HG02870 (cell line): ENCODE results near the gene LONRF2.

ENCODE experiments used
- ATAC-seq: cut with Tn5 transposase; IDR thresholded peaks from one replicate; pipeline ENCODE4 v1.9.1; 2021; ENCODE audit warnings: mild to moderate bottlenecking, moderate library complexity; ENCODE audit not compliant: unreplicated experiment

The LONRF2 gene

DNA sequence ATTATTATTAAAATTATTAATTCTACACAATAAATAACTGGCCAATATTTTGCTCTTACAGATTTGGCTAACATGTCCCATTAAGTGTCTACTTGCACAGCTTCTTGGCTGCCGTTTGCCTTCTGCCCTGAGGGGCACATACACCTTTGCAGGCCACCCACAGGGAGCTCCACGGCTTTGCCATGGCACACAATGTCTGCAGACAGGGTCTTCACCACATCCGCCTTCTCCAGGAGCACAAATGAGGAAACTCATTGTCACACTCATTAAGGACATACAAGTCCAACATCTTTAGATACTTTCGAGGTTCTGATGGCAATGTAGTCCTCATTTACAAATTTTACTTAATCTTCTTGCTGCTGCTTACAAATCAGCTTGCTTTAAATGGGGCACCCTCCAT lies 45.6 kb downstream of the LONRF2 start:
- ATAC-seq, result no peak

DNA sequence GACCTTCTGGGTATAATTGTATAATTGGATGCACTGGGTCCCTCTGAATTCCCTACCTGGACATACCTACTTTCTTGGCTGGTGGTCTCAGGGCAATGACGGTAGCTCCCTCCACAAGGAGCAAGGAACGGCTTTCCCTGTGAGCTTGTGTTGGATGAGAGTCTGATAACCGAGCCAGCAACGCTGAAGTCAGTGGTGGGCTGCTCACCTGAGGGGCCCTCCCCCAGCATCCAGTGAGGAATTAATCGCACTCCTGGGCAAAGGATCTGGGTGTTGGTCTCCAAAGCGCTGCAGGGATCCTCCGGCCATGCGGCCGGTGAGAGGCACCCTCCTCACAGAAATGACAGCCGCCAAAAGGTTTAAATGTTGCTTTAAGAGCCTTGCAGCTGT lies 47.1 kb downstream of the LONRF2 start:
- ATAC-seq, result no peak

DNA sequence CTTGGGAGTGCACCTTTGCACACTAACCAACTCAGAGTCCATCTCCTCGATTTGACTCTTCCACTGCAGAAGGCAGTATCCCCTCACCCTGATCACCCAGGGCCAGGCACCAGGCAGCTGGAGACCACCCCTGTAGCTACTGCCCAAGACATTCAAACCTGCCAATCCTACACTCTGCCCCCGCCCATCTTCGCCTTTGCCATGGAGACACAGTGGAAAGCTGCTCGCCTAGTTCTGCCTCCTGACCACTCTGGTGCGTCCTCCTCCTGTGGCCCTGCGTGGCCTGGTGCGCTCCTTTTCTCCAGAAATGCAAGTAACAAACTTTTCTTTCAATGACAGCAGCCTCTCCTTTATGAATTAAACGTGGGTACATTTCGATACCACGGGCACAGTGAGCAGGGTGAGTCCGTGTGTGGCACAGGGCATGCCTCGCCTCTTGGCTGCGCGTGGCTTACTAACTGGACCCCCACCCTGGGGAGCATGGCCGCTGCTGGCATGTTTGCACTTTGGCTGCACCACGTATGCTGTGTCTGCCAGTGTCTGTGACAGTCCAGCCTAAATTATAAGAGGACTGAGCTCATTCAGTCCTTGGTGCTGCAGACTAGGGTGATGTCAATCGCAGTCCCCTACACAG lies 47.6 kb downstream of the LONRF2 start:
- ATAC-seq, result no peak

DNA sequence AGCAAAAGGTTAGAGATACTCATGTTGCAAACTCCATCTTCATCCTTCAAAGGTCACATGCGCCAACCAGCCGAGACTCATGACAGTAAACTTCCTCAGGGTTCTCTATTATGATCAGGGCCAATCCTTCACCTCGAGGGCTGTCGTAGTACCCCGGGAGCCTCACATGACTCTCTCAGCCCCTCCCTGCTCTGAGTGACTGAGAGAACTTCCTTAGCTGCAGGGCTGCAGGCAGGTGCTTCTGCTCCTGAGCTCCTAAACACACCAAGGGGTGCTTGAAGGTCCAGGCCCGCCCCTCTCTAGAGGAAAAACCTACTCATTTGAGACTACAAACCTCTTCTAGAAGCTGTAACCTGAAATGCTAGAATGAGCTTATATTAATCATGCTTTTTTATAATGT lies 48.2 kb downstream of the LONRF2 start:
- no peak for ATAC-seq

DNA sequence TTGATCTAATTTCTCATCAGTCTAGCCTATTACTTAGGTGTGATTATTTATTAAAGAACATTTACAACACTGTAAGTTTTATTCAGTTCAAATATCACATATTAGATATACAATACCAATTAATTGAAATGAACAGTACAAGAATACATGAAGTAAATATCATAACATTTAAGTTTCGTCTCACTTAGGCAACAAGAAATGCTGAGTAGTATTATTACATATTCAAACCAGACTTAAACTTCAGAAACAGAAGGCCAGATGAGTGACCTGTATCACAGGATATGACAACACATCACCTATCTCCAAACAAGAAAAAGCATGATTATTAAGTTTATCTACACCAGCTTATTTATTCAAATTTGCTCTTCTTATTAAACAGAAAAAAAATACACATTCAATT lies 48.9 kb downstream of the LONRF2 start:
- no peak for ATAC-seq

DNA sequence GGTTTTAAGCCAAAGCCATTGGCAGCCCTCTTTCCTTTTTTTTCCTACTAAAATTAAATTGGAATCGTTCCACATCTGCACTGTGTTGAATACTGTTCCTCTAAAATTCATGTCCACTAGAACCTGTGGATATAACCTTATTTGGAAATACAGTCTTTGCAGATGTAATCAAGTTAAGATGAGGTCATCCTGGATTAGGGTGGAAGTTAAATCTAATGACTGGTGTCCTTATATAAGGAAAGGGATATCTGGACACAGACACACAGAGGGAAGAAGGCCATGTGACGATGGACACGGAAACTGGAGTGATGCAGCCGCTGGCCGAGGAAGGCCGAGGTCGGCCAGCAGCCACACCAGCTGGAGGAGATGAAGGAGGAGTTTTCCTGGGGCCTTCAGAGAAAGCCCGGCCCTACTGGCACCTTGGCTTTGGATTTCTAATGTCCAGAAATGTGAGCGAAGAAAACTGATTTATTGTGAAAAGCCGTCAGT lies 49.4 kb downstream of the LONRF2 start:
- no peak for ATAC-seq

DNA sequence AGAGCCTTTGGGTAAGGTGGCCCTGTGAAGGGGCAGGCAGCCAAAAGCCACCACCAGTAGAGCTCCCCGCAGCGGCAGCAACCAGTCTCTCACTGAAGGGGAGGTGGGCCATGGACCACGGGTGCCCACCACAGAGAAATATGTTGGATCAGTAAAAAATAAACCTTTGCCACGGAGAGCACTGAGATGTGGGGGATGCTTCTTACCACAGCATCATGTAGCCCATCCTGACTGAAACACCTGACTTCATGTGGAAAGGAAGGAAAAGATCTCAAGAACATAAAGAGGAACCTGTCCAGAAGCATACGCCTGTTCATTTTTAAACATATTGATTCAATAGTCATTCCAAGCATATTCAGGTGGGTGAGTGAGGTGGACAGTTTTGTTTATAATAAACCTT lies 51.1 kb downstream of the LONRF2 start:
- ATAC-seq, result no peak

DNA sequence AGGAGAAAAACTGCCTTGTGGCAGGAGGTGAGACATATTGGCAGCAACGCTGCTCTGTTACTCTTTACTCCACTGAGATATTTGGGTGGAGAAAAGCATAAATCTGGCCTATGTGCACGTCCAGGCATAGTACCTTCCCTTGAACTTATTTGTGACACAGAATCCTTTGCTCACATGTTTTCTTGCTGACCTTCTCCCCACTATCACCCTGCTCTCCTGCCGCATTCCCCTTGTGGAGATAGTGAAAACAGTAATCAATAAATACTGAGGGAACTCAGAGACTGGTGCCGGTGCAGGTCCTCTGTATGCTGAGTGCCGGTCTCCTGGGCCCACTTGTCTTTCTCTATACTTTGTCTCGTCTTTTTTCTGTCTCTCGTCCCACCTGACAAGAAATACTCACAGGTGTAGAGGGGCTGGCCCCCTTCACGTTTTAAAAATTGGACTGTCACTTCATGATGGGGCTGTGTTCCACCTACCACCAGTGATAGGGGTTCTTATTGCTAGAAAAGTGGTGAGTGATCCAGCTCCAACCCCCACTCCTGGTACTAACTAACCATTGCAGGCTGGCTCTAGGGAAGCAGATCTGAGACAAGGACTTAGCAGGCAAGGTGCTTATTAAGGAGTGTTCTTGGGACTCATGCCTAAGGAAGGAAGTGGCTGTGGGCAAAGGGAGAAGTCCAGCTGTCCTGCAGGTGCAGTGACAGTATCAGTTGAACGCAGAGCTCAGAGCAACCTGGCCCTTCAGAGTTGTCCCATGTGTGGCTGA lies 51.7 kb downstream of the LONRF2 start:
- no peak for ATAC-seq

DNA sequence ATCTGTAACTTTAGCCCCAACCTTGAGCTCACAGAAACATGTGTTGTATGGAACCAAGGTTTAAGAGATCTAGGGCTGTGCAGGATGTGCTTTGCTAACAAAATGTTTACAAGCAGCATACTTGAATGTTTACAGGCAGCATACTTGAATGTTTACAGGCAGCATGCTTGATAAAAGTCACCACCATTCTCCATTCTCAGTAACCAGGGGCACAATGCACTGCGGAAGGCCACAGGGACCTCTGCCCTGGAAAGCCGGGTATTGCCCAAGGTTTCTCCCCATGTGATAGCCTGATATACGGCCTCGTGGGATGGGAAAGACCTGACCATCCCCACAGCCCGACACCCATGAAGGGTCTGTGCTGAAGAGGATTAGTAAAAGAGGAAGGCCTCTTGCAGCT lies 52.4 kb downstream of the LONRF2 start:
- no peak for ATAC-seq

DNA sequence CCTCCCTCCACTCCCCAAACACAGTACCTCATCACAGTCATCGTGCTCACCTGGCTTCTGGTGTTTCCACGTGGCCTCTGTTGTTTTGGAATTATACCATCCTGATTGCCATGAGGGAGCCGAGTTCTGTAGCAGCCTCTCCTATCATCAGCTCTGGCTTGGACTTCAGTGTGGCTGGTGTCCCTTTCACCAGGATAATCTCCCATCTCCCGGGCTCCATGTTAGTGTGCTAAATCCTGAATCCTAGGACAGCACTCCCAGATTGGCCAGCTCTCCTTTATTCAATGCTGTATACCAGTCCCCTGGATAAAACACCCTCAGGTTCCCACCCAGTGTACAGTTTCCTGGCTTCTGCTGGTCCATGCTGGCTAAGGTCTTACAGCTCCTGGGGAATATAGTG lies 53.3 kb downstream of the LONRF2 start:
- ATAC-seq, result no peak

DNA sequence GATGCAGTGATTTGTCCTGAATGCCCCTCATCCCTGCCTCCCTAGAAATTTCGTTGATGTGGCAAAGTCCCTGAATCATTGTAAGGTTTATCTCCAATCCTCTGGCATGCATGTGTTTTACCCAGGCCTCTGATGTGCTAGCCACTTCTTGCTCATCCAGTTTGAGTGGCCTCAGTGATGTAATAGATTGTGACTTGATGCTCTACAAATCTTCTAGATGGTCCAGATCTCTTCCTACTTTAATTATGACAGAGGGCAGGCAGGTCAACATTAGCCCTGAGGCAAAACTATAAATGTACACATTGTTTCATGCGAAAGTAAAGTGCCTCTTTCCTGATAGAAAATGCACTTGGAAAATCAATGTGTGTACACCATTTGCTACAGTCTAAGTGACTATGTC lies 54.5 kb downstream of the LONRF2 start:
- no peak for ATAC-seq

DNA sequence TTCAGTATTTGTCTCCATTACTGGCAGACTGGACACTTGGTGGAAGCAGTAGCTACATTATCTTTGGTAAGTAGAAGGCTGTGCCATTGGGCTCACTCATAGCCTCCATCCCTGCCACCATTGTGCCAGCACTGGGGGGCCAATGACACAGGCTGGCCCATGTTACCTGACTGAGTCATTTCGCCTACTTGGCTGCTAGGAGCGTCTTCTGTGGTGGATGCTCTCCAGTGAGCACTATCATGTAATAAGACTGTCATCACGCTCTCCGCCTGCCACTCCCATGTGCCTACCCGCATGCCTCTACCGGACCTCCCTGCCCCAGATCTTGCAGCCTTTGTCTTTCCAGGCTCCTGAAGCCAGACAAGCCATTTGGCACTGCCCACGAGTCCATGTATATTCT lies 56.2 kb downstream of the LONRF2 start:
- no peak for ATAC-seq

DNA sequence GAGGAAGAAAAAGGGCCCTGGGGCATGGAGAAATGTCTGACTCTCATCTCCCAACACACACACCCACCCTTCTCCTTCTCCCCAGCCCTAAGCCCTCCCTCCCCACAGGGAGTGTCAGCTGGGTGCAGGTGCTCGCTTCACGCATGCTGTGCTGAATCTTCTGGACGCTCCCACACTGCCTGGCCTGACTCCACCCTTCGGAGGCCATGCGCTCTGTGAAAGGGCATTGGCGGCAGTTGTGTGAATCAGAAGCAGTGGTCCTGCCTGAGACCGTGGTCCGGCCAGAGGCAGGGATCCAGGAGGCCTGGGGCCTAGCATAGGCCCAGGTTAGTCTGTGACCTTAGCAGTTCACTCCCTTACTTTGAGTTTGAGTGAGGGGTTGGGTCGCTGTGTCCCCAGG lies 57.1 kb downstream of the LONRF2 start:
- no peak for ATAC-seq

DNA sequence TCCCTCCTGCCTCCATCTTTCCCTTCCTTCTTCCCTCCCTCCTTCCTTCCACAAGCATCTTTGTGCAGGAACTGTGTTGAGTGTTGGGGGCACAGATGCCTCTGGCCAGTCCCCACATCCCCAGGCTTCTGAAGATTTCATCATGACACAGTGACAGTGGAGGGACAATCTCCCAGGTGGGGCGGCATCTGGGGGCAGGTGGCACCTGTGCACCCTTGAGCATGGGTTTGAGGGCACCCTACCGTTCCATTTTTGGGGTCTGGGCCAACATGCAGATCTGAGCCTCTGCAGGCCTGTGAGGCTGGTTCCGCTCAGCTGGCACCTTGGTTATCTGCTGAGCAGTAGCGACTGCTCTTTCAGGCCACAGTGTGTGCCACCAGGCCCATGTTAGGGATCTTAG lies 57.6 kb downstream of the LONRF2 start:
- ATAC-seq, result no peak

DNA sequence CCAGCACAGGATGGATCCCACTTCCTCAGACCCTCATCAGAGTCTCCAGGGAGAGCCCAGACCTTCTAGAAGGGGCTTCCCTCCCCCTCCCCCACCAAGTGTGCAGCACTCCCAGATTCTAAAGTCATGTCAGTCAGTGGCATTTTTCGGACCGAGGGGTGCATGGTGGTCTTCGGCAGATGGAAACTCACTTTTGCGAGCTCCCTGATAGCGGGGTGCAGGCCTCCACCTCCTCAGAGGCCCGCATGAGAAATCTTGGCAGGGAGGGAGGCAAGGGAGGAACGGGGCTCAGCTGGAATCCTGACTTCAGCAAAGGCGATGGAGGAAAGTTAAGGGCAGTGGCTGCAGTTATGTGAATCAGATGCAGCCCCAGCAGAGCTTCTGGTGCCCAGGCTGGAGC lies 58.2 kb downstream of the LONRF2 start:
- ATAC-seq, result no peak

DNA sequence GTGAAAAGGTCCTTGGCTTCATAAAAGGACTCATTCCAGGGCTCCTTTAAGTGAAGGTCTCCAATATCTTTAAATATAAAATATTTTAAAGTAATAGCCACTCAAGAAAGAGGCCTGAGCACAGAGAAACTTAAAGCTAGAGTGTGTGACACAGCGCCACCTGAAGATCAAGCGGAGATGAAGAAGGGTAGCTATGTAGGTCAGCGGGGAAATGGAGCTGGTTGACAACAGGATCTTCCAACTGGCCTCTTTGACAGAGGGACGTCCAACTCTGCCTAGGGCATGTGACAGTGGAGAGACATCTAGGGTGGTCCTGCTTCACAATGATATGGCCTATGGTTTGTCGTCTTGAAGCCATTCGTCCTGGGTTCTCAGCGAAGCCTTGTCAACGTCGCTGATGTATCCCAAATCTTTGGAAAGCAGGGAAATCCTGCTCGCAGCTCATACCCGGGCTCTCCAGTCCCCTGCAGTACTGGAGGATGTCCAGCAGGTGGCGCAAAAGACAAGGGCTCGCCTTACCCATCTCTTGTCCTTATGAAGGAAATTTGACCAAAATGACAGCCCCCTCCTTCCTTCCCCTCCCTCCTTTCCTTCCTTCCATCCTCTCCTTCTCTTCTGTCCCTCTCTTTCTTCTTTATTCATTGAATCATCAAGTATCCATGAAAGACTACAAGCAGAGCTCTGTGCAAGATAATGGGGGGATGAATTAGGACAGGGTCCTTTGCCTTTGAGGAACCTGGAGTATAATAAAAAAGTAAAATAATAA lies 59.6 kb downstream of the LONRF2 start:
- no peak for ATAC-seq

DNA sequence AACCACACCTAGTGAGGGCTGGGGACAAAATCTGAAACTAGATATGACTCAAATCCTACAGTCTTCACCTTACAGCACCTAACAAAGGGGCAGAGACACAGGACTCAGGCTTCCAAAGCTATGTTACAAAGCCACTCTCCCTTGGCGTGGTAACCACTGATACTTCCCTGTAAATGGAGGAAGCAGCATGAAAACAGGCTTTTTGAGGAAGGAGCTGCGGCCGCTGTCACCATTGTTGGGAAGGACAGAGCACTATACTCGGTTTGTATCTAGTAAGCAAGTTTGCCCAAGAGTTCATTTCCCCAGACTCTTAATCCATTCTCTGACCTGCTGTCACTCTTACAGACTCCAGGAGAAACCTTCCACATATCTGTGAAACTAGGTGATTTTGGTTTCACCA lies 60.3 kb downstream of the LONRF2 start:
- ATAC-seq, result no peak

DNA sequence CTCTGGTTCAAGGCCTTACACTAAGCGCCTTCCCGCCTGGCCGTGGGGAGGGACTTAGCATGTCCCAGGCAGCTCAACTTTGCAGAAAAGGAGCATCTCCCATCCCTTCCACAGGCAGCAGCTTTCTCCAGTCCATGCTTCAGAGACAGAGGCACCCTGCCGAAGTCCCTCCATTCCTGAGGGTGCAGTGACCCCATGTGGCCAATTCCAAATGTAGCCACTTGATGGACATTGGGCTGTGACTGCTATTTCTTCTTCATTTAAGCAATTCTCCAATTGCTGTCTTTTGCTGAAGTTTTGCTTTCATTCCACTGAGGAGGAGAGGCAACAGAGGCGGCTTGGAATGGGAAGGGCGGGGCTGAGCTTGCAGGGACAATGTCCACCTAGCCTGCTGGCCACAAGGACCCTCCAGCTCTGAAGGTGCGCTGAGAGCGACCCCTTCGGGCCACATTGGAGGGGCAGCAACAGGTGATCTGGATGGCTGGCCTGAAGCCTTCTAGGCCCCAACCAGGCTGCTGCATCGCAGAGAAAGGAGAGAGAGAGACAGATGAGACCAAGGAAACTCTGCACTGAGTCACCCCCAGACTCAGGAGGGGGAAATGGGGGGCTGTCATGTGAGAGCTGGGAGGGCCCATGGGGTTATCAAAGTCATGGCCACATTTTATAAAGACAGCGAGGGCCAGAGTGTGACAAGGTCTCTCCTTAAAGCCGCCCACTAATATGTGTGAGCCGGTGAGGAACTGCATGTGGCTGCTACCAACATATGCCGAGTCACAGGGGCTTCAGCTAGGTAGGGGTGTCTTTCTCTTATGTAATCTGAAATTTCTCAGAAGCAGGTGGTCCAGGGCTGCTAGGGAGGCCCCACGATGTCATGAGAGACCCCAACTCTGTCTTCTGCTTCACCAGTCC lies 61.3 kb downstream of the LONRF2 start:
- ATAC-seq, result no peak

DNA sequence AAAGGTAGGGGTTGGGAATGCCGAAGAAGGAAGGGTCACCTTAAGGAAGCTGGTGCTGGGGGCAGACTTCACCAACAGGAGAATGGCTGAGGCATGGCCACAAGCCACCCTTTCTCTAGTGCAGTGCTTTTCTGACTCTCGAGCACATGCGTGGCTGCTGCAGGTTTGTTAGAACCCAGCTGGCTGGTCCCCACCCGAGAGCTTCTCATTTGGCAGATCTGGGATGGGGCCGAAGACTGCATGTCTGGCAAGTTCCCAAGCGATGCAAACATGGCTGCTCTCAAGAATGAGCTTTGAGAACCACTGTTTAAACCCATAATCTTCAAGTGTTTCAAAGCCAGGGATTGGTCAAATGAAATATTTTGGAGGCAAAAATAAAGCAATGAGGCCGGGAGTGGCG lies 63.2 kb downstream of the LONRF2 start:
- ATAC-seq, result no peak

DNA sequence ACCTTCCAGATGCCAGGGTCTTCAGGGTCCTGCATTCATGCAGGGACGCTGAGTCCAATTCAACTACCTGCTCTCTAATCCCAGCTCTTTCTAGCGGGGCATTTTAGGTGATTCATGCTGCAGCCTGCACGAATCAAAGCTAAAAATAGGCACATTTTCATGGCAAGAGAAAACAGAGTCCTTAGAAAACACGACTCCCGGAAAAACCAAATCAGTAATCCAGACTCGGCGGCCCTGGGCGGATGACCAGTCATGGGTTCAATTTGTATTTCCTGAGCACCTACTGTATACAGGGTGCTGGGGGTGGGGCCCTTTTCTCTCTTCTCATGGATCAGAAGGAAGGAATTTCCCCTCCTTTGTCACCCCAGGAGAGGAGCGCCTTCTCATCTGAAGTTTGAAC lies 64.4 kb downstream of the LONRF2 start:
- no peak for ATAC-seq

DNA sequence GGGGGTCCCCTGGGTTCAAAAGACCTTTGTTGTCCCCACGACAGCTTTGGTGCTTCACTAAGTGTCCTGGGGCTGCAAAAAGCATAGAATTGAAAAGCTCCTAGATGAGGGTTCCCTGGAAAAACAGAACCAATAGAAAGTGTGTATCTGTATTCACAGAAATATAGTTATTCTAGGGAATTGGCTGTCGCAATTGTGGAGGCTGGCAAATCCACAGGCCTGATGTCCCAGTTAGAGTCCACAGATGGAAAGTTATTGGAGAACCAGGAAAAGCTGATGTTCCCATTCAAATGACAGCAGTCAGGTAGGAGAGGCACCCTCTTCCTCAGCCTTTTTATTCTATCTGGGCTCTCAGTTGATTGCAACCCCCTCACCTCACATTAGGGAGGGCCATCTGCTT lies 65.5 kb downstream of the LONRF2 start:
- ATAC-seq, result no peak
